GM12872 (cell line): ENCODE results near the gene ZNF280D.

Source experiments
- TF ChIP-seq, protein P1 (sequence below): IDR thresholded peaks from 3 replicates; pipeline ENCODE4 v1.5.1; 2011; ENCODE audit warnings: low read depth, mild to moderate bottlenecking, low read length, moderate library complexity; ENCODE audit not compliant: insufficient read depth

ZNF280D gene

DNA sequence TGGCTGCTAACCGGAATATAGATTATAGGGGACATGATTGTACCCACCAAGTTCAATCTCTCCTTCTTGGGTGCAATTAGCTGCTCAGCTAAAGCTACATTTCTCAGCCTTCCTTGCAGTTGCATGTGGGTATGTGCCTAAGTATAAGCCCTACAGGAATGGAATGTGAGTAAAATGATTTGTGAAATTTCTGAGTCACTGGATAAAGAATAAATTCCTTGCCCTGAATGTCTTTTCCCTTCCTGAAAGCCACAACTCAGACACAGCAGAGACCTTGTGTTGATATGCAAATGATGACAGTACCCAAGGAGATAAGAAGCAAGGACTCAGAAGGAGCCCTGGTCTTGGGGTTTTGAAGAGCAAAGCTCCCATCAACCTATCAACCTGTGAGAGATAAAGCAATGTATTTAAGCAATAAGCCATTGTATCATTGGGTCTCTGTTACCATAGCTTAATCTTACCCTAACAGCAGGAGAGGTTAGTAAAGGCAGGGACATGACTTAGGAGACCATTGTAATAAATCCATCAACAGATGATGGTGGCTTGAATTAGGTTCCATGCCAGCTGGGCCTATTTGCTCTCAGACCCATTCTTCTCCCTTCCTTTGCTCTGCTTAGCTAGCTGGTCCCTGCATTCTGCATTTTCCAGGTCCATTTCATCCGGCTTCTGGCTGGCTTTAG, 25.6 kb upstream of the ZNF280D start:
- TF ChIP-seq, protein P1, sequence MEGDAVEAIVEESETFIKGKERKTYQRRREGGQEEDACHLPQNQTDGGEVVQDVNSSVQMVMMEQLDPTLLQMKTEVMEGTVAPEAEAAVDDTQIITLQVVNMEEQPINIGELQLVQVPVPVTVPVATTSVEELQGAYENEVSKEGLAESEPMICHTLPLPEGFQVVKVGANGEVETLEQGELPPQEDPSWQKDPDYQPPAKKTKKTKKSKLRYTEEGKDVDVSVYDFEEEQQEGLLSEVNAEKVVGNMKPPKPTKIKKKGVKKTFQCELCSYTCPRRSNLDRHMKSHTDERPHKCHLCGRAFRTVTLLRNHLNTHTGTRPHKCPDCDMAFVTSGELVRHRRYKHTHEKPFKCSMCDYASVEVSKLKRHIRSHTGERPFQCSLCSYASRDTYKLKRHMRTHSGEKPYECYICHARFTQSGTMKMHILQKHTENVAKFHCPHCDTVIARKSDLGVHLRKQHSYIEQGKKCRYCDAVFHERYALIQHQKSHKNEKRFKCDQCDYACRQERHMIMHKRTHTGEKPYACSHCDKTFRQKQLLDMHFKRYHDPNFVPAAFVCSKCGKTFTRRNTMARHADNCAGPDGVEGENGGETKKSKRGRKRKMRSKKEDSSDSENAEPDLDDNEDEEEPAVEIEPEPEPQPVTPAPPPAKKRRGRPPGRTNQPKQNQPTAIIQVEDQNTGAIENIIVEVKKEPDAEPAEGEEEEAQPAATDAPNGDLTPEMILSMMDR: no peak

DNA sequence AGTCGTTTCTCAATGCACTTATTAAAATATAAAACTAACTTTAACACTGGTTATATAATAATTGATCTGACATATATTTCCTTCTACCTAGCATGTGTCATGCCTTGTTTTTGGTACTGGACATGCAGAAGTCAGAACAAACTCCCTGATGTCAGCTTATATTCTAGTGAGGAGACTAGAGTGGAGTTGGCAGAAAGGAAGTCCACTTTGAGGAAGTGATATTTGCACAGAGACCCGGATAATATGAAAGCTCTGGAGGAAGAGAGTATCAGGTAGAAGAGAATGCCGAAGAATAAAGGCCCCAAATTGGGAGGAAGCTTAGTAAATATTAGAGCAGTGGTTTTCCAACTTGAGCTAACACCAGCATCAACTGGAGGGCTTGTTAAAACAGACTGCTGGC, 24.6 kb upstream of the ZNF280D start:
- TF ChIP-seq, protein P1: no peak

DNA sequence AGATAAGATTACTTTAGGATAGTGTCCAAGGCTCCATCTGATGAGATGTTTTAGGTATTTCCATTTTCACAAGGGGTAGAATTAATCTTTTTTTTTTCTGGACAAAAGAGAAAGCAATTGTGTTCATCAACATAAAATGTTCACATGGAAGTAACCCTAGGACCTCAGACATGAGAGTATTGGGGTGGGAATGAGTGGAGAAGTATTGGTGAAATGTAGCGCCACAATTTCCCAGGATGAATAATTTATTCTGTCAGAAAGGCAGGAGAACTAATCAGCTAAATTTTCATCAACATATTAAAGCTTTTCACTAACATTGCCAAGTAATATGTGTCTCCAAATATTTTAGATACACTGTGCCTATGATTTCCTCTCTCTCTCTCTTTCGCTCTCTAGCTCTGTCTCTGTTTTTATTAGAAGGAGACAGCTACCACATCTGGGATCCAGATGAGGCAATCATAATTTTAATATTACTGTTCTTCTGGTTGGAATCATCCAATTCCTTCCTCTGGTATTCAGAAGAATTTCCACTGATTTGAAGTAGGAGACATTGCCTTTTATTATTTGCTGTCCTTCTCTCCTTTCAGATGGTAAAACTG, 21.6 kb upstream of the ZNF280D start:
- TF ChIP-seq, protein P1: no peak

DNA sequence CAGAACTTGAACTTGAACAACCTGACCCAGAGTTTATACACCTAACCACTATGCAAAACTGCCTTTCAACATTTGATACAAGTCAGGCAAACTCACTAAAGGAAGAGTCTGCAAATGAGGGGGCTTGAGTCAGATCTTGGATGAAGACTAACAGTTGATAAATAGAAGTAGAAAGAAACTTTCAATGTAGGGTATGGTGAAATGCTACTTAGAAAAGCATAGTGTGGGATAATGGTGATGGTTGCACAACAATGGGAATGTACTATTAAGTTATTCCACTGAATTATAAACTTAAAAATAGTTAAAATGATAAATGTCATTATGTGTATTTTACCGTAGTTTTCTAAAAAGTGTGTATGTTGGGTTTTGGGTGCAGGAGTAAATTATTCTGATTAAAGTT, 19.7 kb upstream of the ZNF280D start:
- TF ChIP-seq, protein P1: no peak

DNA sequence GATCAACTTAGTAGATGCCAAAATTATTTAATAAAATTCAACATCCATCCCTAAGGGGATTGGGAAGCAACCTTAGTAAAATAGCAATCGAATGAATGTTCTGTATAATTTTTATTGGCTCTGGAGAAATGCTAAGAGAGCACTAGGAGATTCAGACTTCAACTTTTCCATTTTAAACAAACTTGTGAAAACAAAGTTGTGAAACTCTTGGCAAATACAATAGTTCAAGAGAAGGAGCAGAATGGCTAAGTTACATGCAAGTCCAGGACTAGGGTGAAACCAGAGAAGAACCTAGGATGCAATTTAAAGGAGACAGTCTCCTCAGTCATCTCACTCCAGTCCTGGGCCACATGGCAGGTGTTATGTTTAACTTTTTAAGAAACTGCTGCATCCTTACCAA, 16.7 kb upstream of the ZNF280D start:
- TF ChIP-seq, protein P1: no peak

DNA sequence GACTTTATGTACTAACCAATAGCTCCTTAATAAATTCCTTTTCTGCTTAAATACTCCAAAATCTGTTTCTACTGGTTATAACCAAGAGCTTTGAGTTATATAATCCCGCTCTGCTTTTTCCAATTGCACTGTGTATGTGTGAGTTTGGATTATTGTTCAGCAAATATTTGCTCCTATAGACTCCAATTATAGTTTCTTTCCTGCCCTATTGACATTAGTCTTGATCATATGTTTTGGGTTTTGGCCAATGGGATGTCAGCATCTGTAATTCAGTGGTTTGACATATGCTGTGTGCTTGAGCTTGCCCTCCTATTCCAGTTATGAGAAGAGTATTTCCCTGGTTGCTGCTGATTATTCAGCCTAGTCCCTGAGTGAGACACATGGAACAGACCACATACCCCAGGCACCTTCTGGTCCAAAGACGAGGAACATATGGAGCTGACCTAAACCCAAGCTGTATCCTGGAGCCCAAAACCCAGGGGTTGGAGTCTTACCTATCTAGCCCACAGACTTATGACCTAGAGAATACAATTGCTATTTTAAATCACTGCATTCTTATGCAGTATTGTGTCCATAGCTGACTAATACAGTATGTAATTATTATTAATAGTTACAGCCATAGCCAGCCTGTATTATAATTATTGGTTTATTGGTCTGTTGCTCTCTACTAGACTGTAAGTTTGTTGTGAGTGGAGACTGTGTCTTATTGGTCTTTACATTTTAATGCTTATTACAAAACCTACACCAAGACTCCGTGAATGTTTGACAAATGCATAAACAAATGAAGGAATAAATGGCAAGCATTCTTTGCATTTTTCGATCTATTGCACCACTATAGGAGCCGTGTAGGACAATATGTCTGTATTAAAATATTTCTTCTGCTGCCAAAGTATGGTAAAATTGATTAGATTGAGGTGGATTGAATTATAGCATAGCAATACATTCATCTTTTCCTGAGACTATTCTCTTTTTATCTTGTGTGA, 11.7 kb upstream of the ZNF280D start:
- TF ChIP-seq, protein P1: no peak

DNA sequence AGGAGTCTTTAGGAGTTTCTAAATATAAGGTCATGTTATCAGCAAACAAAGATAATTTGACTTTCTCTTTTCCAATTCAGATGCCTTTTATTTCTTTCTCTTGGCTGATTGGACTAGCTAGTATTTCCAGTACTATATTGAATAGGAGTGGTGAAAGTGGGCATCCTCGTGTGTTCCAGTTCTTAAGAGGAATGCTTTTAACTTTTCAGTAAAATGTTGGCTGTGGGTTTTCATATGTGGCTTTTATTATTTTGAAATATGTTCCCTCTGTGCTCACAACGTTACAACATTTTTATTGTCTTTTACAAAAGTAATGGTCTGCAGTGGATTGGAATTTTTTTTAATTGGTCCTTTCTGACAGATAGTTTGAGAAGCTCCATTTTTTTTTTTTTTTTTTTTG, 8.2 kb upstream of the ZNF280D start:
- TF ChIP-seq, protein P1: no peak
